Measurements from ENCODE around the gene TMEM51.
A peak's percentile ranks its signal among the peaks of the same experiment; 100 is the strongest.

The TMEM51 gene

GRCh38 chr1:15222653-15223303 is 69.2 kb downstream of the TMEM51 start:
- DNase-seq = no peak

GRCh38 chr1:15224259-15224869 is 70.8 kb downstream of the TMEM51 start:
- DNase-seq = no peak

- no peak for DNase-seq
These were observed 71.4 kb downstream of the TMEM51 start for GRCh38 chr1:15224974-15225373.

GRCh38 chr1:15225461-15225860 is 71.9 kb downstream of the TMEM51 start:
- DNase-seq = no peak

- no peak for DNase-seq
These were observed 73.1 kb downstream of the TMEM51 start for GRCh38 chr1:15226388-15227255.

GRCh38 chr1:15229707-15230131 is 76.2 kb downstream of the TMEM51 start:
- DNase-seq = no peak

- DNase-seq = no peak
These were observed 78.2 kb downstream of the TMEM51 start for GRCh38 chr1:15231714-15232201.

- DNase-seq = no peak
These were observed 80.1 kb downstream of the TMEM51 start for GRCh38 chr1:15233689-15234088.

- DNase-seq = no peak
These were observed 82.8 kb downstream of the TMEM51 start for GRCh38 chr1:15236321-15236721.

- no peak for DNase-seq
These were observed 83.2 kb downstream of the TMEM51 start for GRCh38 chr1:15236746-15237145.

GRCh38 chr1:15238789-15239188 is 85.2 kb downstream of the TMEM51 start:
- no peak for DNase-seq

- DNase-seq = no peak
These were observed 89.2 kb downstream of the TMEM51 start for GRCh38 chr1:15242766-15243165.

GRCh38 chr1:15243275-15244043 is 89.9 kb downstream of the TMEM51 start:
- DNase-seq = no peak

- DNase-seq = no peak
These were observed 91.3 kb downstream of the TMEM51 start for GRCh38 chr1:15244813-15245212.

GRCh38 chr1:15245593-15246360 is 92.2 kb downstream of the TMEM51 start:
- no peak for DNase-seq

GRCh38 chr1:15246960-15247614 is 93.5 kb downstream of the TMEM51 start, which contains the start of gene FHAD1:
TSS of gene FHAD1 (plus strand) at chr1:15247223. CDS start at chr1:15251785, 4,562 bp downstream.
- DNase-seq = peak; percentile 44 to 53

GRCh38 chr1:15248216-15248615 is 94.7 kb downstream of the TMEM51 start:
- DNase-seq = no peak

- peak; percentile 12 to 57 for DNase-seq
These were observed 95.5 kb downstream of the TMEM51 start for GRCh38 chr1:15249081-15249480.

- DNase-seq = no peak
These were observed 98.6 kb downstream of the TMEM51 start for GRCh38 chr1:15251857-15252835.

GRCh38 chr1:15254559-15254958 is 101.0 kb downstream of the TMEM51 start:
- DNase-seq = no peak
